ENCODE results near the gene FAT1.
"Not testable (repeated sequence)": the region's sequence is repeated elsewhere in the genome, so short reads cannot be mapped to it uniquely, and the experiment has no call there.

Gene FAT1, protein sequence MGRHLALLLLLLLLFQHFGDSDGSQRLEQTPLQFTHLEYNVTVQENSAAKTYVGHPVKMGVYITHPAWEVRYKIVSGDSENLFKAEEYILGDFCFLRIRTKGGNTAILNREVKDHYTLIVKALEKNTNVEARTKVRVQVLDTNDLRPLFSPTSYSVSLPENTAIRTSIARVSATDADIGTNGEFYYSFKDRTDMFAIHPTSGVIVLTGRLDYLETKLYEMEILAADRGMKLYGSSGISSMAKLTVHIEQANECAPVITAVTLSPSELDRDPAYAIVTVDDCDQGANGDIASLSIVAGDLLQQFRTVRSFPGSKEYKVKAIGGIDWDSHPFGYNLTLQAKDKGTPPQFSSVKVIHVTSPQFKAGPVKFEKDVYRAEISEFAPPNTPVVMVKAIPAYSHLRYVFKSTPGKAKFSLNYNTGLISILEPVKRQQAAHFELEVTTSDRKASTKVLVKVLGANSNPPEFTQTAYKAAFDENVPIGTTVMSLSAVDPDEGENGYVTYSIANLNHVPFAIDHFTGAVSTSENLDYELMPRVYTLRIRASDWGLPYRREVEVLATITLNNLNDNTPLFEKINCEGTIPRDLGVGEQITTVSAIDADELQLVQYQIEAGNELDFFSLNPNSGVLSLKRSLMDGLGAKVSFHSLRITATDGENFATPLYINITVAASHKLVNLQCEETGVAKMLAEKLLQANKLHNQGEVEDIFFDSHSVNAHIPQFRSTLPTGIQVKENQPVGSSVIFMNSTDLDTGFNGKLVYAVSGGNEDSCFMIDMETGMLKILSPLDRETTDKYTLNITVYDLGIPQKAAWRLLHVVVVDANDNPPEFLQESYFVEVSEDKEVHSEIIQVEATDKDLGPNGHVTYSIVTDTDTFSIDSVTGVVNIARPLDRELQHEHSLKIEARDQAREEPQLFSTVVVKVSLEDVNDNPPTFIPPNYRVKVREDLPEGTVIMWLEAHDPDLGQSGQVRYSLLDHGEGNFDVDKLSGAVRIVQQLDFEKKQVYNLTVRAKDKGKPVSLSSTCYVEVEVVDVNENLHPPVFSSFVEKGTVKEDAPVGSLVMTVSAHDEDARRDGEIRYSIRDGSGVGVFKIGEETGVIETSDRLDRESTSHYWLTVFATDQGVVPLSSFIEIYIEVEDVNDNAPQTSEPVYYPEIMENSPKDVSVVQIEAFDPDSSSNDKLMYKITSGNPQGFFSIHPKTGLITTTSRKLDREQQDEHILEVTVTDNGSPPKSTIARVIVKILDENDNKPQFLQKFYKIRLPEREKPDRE (N-terminal part only)

DNA sequence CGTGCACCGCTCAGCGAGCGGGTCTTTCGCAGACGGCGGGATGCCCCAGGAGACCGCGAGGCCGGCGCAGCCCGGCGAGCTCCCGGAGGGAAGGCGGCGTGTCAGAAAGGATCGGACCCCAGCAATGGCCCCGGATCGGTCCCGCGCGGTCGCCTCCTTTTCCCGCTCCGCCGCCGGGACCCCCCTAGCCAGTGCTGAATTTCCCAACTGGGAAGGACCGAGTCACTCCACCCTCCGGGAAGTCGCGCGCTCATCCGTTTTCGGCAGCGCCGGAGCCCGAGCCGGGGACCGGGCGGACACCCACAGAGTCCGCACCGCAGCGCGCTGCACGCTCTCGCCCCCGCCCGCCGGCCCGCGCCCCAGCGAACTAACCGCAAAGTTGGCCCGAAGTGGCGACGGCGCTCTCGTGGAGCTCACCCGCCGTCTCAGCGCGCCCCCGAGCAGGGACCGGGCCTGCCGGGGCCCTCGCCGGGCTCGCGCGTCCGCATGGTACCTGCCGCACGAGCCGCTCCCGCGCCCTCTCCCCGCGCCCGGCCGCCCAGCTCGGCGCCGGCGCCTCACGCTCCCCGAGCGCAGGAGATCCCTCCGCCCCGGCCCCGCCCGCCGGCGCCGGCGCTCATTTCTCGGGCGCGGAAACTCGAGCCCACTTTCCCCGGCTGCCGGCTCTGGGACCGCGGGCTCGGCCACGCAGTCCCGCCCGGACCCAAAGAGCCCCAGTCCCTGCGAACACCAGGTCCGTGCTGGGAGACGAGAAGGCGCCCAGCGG lies at the start of gene FAT1:
Gene FAT1 (minus strand): TSS at position 565 of the 766 bp plus-strand sequence. CDS start 14,029 bp downstream, outside the sequence.
- DNase-seq: no peak

DNA sequence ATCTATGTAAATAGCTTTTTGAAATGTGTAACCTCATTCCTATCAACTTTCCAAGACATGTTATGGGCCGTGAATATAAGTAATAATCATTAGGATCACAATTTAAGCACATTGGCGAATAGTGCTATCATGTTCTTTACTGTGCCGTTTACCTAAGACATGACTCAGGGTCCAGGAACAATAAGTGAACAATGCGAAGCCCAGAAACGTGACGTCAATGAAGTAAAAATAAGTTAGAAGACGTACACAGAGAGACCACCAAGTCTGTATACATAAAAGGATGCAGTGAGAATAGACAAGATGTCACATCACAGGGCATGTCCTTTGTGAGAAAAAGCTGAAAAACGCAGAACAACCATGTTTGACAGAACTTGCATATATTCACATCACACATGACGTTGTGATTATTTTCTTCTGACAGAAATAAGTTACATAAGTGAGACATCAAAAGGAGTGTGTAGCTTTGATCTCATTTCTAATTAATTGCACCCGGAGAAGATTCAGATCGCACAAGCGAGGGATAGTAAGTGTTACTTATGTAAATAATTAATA lies 49.4 kb upstream of the FAT1 start:
- DNase-seq: no peak

GRCh38 chr4:186771624-186772023 lies 48.0 kb upstream of the FAT1 start:
- no peak for DNase-seq

GRCh38 chr4:186770481-186771175 lies 47.0 kb upstream of the FAT1 start:
- no peak for DNase-seq

- no peak for DNase-seq
These were observed 44.1 kb upstream of the FAT1 start for GRCh38 chr4:186767794-186768193.

DNA sequence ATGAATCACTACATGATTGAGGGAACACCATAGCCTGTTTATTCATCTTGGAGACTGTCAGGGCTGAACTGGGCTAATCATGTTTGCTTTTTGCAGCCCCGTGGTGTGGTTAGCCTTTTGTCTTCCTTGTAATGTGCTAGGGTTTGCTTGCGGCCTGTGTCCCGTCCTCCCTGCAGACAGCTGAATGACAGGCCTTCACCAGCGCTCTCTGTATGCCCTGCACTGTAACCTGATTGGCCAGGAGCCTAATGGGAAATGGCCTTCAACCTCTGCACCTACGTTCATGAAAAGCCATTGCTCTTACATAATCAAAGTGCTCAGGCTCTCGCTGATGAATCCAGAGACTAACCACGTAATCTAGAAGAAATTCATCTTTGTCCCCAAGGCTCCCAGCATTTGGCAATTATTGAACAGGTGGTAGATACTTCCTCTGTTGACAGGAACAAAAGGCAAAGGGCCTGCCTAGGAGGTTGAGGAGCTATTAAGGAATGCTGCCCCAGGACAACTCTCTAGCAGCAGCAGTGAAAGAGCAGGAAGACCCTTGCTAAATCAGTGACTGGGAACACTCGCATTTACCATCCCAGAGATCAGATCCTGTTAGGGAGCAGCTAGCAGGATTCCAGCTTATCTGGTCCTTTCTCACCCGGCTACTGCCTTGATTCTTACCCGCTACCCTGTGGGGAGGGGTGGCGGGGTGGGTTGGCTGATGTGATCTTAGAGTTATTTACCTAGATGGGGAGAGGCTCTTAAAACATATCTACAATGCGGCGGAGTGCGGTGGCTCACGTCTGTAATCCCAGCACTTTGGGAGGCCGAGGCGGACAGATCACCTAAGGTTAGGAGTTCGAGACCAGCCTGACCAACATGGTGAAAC lies 42.3 kb upstream of the FAT1 start:
- DNase-seq: no peak

- DNase-seq: no peak
These were observed 41.5 kb upstream of the FAT1 start for GRCh38 chr4:186765138-186765537.

GRCh38 chr4:186764457-186764856 lies 40.8 kb upstream of the FAT1 start:
- no peak for DNase-seq

DNA sequence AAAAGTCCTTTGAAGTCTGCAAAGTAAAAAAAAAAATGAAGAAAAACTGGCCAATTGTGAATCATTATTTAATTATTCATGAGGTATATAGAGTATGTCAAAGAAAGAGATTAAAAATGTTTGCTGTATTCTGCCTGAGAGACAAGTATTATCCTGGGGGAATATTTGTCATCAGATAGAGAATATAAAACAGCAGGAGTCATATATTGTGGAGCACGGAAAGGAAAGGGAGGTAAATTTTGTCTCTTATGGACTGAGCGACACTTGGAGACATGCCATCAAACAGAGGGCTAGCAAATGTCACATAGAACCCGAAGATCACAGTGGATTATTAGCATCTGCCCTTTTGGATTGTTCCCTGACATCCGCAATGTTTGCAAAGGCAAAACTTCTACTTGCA lies 39.2 kb upstream of the FAT1 start:
- no peak for DNase-seq

- DNase-seq: no peak
These were observed 38.7 kb upstream of the FAT1 start for GRCh38 chr4:186762361-186762760.

DNA sequence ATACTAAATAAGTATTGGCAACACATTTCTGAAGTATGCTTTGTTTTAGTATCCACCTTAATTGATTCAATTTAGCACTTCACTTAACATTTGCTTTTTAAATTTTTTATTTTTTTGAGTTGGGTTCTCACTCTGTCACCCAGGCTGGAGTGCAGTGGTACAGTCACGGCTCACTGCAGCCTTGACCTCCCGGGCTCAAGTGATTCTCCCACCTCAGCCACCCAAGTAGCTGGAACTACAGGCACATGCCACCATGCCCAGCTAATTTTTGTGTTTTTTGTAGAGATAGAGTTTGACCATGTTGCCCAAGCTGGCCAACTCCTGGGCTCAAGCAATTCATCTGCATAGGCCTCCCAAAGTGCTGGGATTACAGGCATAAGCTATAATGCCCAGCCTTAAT lies 38.3 kb upstream of the FAT1 start:
- not testable (repeated sequence) for DNase-seq

GRCh38 chr4:186761393-186761792 lies 37.7 kb upstream of the FAT1 start:
- DNase-seq: no peak

GRCh38 chr4:186760576-186760975 lies 36.9 kb upstream of the FAT1 start:
- DNase-seq: no peak

DNA sequence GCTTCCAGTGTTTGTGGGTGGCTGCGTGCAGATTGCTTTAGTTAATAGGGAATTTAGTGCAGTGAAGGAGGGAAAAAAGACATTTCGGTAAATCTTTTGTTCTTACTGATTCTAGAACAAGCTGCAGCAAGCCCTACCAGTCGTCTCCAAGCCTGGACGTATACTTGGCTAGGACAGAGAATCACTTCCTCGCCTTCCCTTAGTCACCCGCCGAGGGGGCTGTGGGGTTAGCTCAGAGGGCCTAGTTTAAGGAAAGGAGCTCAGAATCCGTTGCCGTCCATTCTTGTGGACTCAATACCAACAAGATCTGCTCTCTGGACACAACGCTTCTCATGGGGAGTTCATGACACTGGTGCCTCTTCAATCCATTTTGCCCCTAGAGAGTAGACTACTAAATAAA lies 36.3 kb upstream of the FAT1 start:
- no peak for DNase-seq

GRCh38 chr4:186758929-186759682 lies 35.5 kb upstream of the FAT1 start:
- no peak for DNase-seq

DNA sequence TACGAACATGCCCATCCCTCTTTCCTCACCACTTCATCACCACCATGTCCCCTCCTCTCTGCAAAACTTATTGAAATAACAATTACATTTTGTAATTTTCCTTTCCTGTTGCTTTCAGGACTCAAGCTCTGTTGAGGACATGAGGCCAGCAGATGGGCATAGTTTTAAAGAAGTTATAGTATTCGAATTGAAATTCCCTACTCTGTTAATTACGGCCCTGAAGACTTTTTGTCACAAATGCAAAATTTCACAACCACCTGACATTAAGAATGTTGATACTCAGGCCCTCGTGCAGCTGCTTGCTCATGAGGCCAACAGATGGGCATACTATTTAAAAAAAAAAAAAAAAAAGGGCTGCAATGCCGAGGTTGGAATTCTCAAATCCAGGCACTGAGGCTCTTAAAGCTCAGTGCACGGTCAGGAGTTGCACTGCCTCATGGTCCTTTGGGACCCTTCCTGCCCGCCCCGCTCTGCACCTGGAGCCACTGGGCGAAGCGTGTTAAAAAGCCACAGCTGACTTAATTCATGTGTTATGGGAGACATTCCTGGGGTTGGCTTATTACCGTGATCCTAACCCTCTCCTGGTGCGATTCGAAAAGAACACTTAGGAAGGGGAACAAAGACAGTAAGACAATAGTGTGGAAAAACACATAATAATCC lies 34.2 kb upstream of the FAT1 start:
- no peak for DNase-seq

- not testable (repeated sequence) for DNase-seq
These were observed 32.9 kb upstream of the FAT1 start for GRCh38 chr4:186756550-186756949.

GRCh38 chr4:186755550-186756519 lies 32.2 kb upstream of the FAT1 start:
- DNase-seq: no peak
